ENCODE data around the gene KIR2DL1.

GRCh38 chr19:54724142-54724541 is 45.5 kb upstream of the KIR2DL1 start, which contains the start of gene KIR3DL3:
- TF ChIP-seq POLR2A (IDR thresholded peaks at IDR 0.05; ENCODE audit: low read depth, low read length) (no peak), CTCF (conservative IDR thresholded peaks at IDR 0.05; ENCODE audit: low read depth, low read length) (no peak), RCOR1 (IDR thresholded peaks at IDR 0.05; ENCODE audit: insufficient replicate concordance, low read length) (no peak), MAFK (IDR thresholded peaks at IDR 0.05; ENCODE audit: low read depth, low read length) (no peak), NFE2L2 (IDR thresholded peaks at IDR 0.05; ENCODE audit: low read depth, low read length) (no peak), RFX5 (IDR thresholded peaks at IDR 0.05; ENCODE audit: low read depth, low read length) (no peak), SMC3 (IDR thresholded peaks at IDR 0.05; ENCODE audit: low read depth, low read length) (no peak), CEBPB (IDR thresholded peaks at IDR 0.05; ENCODE audit: low read depth, low read length) (no peak)
- TF ChIP-seq, protein P1, sequence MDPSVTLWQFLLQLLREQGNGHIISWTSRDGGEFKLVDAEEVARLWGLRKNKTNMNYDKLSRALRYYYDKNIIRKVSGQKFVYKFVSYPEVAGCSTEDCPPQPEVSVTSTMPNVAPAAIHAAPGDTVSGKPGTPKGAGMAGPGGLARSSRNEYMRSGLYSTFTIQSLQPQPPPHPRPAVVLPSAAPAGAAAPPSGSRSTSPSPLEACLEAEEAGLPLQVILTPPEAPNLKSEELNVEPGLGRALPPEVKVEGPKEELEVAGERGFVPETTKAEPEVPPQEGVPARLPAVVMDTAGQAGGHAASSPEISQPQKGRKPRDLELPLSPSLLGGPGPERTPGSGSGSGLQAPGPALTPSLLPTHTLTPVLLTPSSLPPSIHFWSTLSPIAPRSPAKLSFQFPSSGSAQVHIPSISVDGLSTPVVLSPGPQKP (IDR thresholded peaks at IDR 0.05; ENCODE audit: borderline replicate concordance, low read depth, low read length): no peak
- TF ChIP-seq, protein P2, sequence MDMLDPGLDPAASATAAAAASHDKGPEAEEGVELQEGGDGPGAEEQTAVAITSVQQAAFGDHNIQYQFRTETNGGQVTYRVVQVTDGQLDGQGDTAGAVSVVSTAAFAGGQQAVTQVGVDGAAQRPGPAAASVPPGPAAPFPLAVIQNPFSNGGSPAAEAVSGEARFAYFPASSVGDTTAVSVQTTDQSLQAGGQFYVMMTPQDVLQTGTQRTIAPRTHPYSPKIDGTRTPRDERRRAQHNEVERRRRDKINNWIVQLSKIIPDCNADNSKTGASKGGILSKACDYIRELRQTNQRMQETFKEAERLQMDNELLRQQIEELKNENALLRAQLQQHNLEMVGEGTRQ (IDR thresholded peaks at IDR 0.05; ENCODE audit: low read depth, low read length): no peak

Data from IMR-90 (cell line).